ENCODE data around the gene SUFU.

Gene SUFU

GRCh38 chr10:102647443-102648268, 143.9 kb downstream of the SUFU start:
- in situ Hi-C loops (cut with MboI; ENCODE audit: low sequenced_read_pairs), result no loop called here

DNA sequence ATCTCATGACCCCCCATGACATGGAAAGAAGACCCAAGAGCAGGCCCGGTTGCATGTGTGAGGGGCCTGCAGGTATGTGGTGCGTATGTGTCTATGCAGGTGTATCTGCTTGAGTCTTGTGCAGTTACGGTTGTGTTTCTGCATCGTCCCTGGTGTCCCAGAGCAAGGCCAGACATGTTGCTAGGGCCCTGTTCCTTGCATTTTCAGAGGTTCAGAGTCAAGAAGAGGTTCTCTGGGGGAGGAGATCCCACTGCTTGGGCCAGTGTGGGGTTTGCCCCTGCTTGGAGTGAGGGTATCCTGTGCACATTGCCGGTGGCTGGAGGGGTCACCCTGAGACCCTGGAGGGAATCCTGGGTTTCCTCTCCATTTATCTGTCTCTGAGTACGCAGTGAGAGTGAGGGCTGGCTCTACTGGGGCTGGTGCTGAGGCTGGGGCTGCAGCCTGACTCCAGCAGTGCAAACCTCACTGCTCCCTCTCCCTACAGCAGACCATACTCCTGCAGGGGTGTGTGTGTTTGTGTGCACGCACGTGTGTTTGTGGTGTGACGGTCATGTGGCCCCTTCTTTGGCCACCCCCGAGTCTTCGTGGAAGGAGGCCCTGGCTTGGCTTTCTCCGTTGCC, 144.6 kb downstream of the SUFU start:
- in situ Hi-C loops (cut with MboI; ENCODE audit: low sequenced_read_pairs), result no loop called here

DNA sequence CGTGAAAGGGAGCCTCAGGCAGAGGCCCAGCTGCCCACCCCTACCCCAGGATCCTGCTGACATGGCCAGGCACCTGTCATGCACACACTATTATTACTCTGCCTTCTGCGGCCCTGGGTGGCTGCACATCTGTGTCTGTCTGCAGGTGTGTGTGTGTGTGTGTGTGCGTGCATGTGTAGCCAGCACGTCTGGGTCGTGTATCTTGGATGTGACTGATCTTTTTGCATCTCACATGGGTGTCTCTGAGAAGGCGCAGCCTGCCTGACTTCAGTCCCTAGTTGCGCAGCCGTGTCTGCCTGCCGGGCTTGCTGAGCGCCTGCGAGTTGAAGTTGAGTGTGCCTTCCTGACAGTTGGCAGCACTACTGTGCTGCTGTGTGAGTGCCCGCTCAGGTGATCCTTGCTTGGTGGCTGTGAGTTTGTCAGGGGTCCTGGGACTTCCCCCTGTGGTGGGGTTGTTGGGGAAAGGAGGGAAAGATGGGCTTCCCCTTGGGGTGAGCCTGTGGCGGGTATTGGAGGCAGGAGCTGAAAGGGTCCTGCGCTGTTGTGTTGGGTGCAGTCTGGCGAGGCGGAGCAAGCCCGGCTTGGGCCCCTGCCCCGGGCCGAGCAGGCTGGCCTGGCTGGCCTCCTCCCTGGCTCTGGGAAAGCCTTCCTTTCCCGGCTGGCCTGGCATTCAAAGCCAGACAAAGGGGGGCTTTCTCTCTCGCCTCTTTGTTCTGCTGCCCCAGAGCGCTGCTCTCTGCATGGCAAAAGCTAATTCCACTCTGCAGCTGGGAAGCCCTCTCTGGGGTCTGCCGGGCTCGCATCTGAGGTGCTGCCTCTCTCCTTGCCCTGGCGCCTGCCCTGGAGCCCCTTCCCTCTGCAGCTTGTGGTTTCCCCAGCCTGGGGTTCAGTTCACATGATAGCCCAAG, 145.4 kb downstream of the SUFU start:
- in situ Hi-C loops (cut with MboI; ENCODE audit: low sequenced_read_pairs), result no loop called here

GRCh38 chr10:102649797-102650654, 146.3 kb downstream of the SUFU start:
- in situ Hi-C loops (cut with MboI; ENCODE audit: low sequenced_read_pairs), result no loop called here

DNA sequence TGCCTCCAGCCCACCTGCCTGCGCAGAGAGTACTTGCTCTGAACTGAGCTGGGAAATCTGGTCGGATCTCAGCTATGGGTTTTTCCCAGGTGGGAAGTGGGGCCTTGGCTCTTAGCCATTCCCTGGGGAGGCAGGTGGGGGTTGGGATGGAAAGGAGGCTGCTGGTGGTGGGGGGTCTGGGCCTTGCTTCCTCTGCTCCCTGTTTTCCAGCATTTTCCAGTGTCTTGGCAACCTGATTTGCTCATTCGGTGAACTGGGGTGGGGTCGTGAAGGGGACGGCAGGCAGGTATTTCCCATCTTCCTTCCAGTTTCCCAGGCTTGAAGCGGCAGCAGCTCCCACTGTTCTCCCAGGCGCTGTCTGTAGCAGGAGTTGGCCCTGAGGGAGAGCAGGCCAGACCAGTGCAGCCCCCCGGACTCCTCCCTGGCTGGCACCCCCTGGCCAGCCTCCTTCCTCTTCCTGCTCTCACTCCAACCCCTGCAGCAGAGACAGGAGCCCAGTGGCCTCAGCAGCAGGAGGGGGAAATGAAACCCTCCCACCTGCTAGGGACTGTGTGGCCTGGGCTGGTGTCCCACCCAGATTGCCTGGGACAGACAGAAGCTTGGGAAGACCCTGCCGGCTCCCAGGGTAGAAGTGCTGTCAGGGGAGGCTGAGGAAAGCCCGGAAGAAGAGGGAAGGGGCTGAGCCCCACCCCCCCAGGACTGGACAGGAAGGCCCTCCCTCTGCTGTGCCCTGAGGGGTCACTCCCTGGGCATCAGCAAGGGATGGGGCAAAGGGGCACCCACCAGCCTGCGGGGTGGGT, 147.1 kb downstream of the SUFU start:
- in situ Hi-C loops (cut with MboI; ENCODE audit: low sequenced_read_pairs), result no loop called here

- in situ Hi-C loops (cut with MboI; ENCODE audit: low sequenced_read_pairs), result no loop called here
Measured at GRCh38 chr10:102651455-102652169, 147.8 kb downstream of the SUFU start.

DNA sequence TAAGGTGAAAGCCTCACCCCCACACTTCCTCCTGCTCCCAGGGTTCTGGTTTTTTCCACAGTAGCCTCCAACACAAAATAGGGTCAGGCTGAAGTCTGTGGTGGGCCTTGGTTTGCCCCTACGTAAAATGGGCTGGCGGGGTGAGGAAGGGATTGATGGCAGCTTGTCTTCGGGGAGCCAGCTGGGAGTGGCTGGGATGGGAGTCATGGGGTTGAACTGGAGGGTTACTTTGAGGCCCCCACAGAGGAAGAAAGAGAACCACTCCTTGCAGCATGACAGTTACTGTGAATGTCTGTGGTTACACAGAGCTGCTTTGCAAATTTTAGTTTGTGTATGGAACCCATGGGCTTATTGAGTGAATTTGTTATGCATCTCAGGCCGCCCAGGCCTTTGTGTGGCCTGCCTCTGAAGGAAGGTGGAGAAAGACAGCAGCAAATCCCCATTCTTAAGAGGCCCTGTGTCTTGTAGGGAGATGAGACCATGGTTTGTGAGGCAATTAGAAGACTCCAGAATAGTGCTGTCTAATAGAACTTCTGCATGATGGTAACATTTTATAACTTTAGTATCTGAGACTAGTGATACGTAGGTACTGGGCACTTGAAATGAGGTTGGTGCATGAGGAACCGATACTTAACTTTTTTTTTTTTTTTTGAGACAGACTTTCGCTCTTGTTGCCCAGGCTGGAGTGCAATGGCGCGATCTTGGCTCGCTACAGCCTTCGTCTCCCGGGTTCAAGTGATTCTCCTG, 148.6 kb downstream of the SUFU start:
- in situ Hi-C loops (cut with MboI; ENCODE audit: low sequenced_read_pairs), result no loop called here

- in situ Hi-C loops (cut with MboI; ENCODE audit: low sequenced_read_pairs), result no loop called here
Measured at GRCh38 chr10:102653060-102653459, 149.3 kb downstream of the SUFU start.

DNA sequence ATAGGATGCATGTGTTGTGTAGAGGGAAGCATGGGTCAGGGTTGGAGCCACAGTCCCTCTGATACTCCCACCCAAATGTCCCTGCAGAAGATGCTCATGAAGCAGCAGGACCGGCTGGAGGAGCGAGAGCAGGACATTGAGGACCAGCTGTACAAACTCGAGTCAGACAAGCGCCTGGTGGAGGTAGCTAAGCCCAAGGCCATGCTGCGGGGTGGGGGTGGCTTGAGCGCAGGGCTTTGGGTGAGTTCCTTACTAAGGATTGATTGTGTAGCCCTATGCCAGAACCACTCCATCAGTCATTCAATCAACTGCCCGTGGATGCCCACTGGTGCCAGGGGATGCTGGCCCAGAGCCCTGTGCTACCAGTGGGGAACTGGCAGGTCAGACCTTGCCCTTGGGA, 150.8 kb downstream of the SUFU start:
- in situ Hi-C loops (cut with MboI; ENCODE audit: low sequenced_read_pairs), result no loop called here

DNA sequence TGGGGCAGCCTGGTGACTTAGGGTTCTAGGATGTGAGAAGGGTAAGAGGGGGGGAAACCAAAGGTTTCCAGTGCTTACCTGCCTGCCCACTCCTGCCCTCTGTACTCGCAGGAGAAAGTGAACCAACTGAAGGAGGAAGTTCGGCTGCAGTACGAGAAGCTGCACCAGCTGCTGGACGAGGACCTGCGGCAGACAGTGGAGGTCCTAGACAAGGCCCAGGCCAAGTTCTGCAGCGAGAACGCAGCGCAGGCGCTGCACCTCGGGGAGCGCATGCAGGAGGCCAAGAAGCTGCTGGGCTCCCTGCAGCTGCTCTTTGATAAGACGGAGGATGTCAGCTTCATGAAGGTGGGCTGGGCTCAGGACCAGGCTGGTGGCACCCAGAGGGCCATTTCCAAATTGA, 151.2 kb downstream of the SUFU start:
- in situ Hi-C loops (cut with MboI; ENCODE audit: low sequenced_read_pairs), result no loop called here

DNA sequence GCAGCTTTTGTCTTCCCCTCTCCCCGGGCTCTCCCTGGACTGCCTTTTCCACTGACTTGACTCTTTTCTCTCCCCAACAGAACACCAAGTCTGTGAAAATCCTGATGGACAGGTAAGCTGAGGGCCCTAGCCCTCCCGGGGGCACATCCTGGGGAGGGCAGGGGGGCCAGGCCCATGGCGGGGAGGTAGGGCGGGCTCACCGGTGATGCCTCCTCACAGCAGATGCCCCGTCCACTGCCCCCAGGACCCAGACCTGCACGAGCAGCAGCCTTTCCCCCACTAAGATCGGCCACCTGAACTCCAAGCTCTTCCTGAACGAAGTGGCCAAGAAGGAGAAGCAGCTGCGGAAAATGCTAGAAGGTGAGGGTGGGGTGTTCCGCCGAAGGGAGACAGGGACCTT, 152.3 kb downstream of the SUFU start:
- in situ Hi-C loops (cut with MboI; ENCODE audit: low sequenced_read_pairs), result no loop called here

DNA sequence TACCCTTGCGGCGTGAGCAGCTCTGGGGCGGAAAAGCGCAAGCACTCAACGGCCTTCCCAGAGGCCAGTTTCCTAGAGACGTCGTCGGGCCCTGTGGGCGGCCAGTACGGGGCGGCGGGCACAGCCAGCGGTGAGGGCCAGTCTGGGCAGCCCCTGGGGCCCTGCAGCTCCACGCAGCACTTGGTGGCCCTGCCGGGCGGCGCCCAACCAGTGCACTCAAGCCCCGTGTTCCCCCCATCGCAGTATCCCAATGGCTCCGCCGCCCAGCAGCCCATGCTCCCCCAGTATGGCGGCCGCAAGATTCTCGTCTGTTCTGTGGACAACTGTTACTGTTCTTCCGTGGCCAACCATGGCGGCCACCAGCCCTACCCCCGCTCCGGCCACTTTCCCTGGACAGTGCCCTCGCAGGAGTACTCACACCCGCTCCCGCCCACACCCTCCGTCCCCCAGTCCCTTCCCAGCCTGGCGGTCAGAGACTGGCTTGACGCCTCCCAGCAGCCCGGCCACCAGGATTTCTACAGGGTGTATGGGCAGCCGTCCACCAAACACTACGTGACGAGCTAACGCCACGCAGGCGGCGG, 153.1 kb downstream of the SUFU start:
- in situ Hi-C loops (cut with MboI; ENCODE audit: low sequenced_read_pairs), result no loop called here

GRCh38 chr10:102657451-102657850, 153.7 kb downstream of the SUFU start:
- in situ Hi-C loops (cut with MboI; ENCODE audit: low sequenced_read_pairs), result no loop called here

- in situ Hi-C loops (cut with MboI; ENCODE audit: low sequenced_read_pairs), result no loop called here
Measured at GRCh38 chr10:102657984-102658724, 154.4 kb downstream of the SUFU start.

DNA sequence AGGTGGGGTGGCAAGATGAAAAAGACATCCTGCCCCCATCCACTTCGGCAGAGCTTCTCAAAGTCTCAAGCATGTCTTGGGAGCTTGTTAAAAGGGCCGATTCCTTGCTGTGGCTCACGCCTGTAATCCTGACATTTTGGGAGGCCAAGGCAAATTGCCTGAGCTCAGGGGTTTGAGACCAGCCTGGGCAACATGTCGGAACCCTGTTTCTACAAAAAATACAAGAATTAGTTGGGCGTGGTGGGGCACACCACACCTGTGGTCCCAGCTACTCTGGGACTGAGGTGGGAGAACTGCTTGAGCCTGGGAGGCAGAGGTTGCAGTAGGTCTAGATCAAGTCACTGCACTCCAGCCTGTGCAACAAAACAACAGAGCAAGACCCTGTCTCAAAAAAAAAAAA, 155.0 kb downstream of the SUFU start:
- in situ Hi-C loops (cut with MboI; ENCODE audit: low sequenced_read_pairs), result no loop called here

DNA sequence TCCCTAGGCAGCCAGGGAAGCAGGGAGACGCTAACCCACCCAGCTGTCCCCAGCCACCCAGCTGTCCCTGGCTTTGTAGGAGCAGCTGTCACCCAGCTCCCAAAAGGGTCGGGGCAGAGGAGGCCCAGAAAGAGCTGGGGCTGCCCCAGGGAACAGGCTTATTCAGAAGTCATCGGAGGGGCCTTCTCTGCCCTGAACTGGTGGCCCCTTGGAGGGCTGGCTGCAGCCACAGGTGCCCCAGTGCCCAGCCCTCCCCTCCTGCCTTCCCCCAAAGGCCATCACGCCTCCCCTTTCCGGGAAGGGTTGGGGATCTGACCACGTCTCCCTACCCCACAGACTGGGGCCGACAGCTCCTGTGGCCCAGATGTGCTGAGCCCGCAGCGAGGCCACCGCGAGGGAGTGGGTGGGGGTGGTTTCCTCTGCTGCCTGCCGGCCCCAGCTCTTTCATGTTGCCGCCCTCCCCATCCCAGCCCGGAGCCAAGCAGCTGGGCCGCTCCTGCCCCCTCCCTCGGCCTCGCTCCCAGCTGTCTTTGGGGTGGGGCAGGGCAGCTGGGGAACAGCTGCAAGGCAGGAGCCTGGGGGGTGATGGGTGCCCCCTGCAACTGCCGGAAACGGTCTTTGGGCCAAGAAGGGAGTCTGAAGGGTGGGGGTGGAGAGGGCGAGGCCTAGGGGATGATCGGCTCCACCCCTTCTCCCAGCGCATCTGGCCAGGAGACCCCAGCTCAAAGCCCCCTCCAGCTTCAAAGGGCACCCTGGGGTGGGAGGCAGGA, 157.3 kb downstream of the SUFU start:
- in situ Hi-C loops (cut with MboI; ENCODE audit: low sequenced_read_pairs), result no loop called here

GRCh38 chr10:102661658-102662028, 157.9 kb downstream of the SUFU start:
- in situ Hi-C loops (cut with MboI; ENCODE audit: low sequenced_read_pairs), result no loop called here
